T-helper 1 cell treated with Interleukin-12 subunit alpha and Interleukin-12 subunit beta and Interleukin-4 antibody, amounts not matched to agents 30 ng/mL and 1 ng/mL, for 36 hours (primary cell): ENCODE results near the gene GPR179. TPM values are rescaled to one million over a fixed set of nuclear protein-coding genes. Genes with fewer than 3 reads are reported as not detected.
"Not testable (repeated sequence)": the region's sequence is repeated elsewhere in the genome, so short reads cannot be mapped to it uniquely, and the experiment has no call there.

Source experiments
- intact Hi-C: fragments of 100-400 bp; cut with micrococcal nuclease; formaldehyde crosslinking; loops from one replicate; pipeline ENCODE4 v1.15.1; 2024
- total RNA-seq: library from RNA; stranded (reverse); gene quantifications from 2 replicates; pipeline ENCODE4 v1.2.3, GENCODE V29; 2022

GPR179 gene
- total RNA-seq, 1 donor from 2014 or later: not detected

DNA sequence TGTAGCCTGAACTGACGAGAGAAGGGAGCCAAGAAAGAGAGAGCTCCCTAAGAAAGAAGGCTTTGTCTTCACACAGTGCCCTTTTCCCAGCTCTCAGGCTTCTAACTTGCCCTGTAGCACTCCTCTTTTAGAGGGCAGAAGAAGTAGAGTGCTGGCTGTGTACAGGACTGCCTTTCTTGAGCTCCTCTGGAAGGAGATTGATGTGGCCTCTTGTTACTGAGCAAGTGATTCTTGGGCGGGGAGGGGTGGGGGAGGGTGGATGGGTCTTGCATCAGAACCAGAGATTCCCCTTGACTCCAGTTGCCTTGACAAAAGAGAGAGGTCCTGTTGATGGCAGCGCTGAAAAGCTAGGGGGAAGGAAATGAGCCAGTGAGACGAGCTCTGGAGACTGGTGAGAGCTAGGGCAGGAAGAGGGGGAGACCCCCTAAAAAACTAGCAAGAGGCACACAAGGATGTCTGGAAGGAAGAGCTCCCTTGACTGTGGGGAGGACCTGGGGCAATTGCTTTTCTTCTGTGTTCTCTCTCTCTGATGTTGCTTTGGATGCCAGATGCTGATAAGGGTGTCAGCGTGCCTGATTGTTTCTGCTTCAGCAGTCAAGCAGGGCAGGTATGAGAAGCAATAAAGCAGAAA, 18.4 kb downstream of the GPR179 start:
- intact Hi-C loops: no loop called here

GRCh38 chr17:38324772-38325171, 19.0 kb downstream of the GPR179 start:
- intact Hi-C loops: no loop called here

DNA sequence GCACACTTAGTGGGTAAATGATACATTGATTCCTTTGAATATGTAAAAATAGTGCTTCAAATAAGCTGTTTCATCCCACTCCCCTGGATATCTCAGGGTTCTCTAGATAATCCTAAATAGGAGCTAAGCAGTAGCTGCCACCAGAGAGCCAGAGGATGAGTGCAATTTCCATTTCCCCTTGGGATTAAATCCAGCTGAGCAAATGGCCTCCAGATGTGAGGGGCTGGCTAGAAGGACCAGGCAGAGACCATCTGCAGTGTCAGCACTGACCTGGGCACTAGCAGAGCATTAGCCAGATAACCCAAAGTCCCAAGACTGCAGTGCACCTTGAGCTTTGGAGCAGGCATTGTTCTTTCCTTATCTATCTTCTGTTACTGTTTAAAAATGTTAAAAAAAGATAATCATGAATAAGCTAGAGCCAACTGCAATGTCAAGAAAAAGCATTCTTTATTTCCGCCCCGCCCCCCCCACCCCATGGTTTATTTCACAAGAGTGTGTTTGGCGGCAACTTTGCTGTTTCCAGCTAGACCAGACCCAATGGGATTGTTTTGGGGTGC, 19.5 kb downstream of the GPR179 start:
- intact Hi-C loops: no loop called here

DNA sequence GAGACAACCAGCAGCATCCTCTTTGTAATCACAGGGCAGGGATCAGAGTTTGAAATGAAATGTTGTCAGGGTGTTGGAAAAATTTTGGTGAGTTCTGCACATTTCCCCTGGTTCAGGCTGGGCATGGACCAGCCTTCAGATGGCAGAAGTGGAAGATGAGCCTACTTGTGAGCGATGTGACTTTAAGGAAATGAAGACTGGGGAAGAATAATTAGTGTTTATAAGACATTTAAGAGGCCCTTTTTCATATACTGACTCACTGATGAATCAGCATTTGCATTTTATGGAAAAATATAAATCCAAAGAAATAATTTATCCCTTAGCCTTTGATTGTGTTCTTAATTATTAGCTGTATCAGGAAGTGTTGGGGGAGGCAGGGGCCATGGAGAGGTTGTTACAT, 20.9 kb downstream of the GPR179 start:
- intact Hi-C loops: no loop called here

- intact Hi-C loops: no loop called here
Observed at GRCh38 chr17:38322156-38322779, 21.5 kb downstream of the GPR179 start.

DNA sequence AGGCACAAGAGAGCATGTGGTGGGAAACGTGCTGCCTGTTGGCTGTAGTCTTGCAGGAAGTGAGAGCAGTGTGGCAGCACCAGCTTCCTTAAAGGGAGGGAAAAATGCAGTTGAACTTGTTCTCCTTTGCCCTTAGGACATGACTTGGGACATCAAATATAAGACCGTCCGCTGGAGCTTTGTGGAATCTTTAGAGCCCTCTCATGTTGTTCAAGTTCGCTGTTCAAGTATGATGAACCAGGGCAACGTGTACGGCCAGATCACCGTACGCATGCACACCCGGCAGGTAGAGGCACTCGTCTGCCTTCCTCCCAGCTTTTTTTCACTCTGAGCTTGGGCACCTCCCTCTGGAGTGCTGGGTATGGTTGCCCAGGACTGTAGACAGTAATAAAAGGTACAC, 23.3 kb downstream of the GPR179 start:
- intact Hi-C loops: no loop called here

GRCh38 chr17:38317081-38317480, 26.7 kb downstream of the GPR179 start:
- intact Hi-C loops: no loop called here

DNA sequence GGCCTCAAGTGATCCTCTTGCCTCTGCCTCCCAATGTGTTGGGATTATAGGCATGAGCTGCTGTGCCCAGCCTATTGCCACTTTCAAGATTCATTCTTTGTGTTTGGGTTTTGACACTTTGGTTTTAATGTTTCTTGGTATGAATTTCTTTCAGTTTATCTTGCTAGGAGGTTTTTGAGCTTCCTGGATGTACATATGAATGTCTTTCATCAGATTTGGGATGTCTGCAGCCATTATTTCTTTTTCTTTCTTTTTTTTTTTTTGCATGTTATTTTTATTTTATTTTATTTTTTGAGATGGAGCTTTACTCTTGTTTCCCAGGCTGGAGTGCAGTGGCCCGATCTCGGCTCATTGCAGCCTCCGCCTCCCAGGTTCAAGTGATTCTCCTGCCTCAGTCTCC, 28.3 kb downstream of the GPR179 start:
- intact Hi-C loops: no loop called here

- intact Hi-C loops: loop anchor here (2.0 kb wide), 1 partner anchor 54 kb away; the partner anchor contains the start of gene SOCS7
Observed at GRCh38 chr17:38296834-38297517, 46.8 kb downstream of the GPR179 start, which contains the start of gene MRPL45. MRPL45 (plus strand) TSS chr17:38297168; CDS start chr17:38297184, 16 bp downstream.

GRCh38 chr17:38295602-38296365, 48.0 kb downstream of the GPR179 start:
- intact Hi-C loops: loop anchor here (2.0 kb wide), 1 partner anchor 55 kb away; the partner anchor contains the start of gene SOCS7

DNA sequence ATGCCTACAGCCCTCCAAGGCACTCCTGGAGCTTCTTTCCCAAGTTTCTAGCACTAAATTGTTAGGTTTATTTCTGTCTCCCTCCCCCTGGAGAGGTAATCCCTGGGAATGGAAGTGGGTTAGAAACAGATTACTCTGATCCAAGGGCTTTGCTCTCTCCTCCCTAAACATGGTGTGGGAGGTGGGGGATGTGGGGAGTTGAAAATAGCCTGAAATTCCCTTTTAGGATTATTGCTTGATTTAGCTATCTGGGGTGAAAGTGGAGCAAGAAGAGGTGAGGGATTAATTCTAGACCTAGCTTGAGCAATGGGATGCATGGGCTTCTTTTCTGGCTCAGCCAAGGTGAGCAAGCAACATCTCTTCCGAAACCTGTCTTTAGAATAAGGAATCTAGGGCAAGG, 54.0 kb downstream of the GPR179 start:
- intact Hi-C loops: not testable (repeated sequence)

GRCh38 chr17:38288217-38288827, 55.4 kb downstream of the GPR179 start:
- intact Hi-C loops: not testable (repeated sequence)

DNA sequence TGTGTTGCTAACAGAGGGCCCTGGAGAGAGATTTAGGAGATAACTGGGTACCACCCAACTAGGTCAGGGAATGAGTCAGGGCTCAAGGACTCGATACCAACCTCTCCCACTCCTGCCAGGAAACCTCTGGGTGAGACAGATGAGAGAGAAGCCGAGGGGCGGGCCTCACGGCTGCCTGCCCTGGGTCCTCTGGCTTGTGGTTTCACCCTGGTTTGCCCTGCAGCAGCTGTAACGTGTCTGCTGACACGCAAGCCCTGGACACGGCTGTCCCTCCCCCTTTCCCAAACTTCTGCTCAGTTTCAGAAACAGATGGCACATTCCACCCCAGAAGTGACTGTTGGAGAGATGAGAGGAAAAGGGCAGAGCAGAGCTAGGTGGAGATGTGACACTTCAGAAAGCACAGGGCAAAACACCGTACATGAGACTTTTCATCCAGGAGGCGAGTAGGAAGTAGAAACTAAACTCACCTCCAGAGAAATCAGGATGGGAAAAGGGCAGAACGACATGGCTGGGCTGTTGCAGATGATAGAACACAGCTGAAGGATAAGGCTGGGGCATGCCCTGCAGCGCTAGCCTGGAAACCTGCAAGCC, 57.2 kb downstream of the GPR179 start:
- intact Hi-C loops: not testable (repeated sequence)

DNA sequence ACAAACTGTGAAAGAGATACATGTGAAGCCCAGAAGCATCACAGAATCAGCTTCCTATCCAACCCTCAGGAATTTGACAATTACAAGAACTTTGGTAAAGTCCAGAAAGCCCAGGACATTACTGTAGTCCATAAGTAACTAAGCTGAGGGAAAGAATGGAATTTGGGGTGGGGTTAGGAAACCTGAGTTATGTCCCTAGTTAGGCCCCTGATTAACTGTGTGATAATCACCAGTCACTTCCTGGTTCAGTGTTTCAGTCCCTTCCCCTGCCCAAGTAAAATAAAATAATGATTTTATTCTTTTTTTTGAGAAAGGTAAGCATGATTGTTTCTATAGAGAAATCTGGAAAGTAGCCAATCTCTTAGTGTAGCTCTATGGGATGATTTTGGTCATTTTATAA, 57.8 kb downstream of the GPR179 start:
- intact Hi-C loops: not testable (repeated sequence)

Other genes with a start within 250 kb of the GPR179 start
- not detected in 2 replicates for gene TBC1D3E, start 216.0 kb downstream of the GPR179 start, total RNA-seq
- gene TBC1D3, start 151.4 kb downstream of the GPR179 start, total RNA-seq: not detected in 2 replicates
- 26.0 and 26.8 TPM in 2 replicates for gene MRPL45, start 46.8 kb downstream of the GPR179 start, total RNA-seq
- 19.0 and 21.5 TPM in 2 replicates for gene SOCS7, start 7.9 kb upstream of the GPR179 start, total RNA-seq
- 2.1 and 2.6 TPM in 2 replicates for gene ARHGAP23, start 84.5 kb upstream of the GPR179 start, total RNA-seq